GM19468 (cell line): ENCODE measurements around the gene RAPSN.

Experiments
- ATAC-seq: cut with Tn5 transposase; IDR thresholded peaks from one replicate; pipeline ENCODE4 v1.9.1; 2021; ENCODE audit warnings: mild to moderate bottlenecking, moderate library complexity, moderate number of reproducible peaks; ENCODE audit not compliant: unreplicated experiment; ENCODE audit errors: extremely low read depth

The RAPSN gene

GRCh38 chr11:47436726-47437125 is 12.2 kb downstream of the RAPSN start:
- ATAC-seq: no peak

- ATAC-seq: no peak
Measured at GRCh38 chr11:47435687-47436086, 13.2 kb downstream of the RAPSN start.

GRCh38 chr11:47434011-47434786 is 14.7 kb downstream of the RAPSN start:
- ATAC-seq: no peak

- ATAC-seq: no peak
Measured at GRCh38 chr11:47433157-47433556, 15.8 kb downstream of the RAPSN start.

GRCh38 chr11:47431356-47432083 is 17.4 kb downstream of the RAPSN start:
- no peak for ATAC-seq

GRCh38 chr11:47430524-47430923 is 18.4 kb downstream of the RAPSN start:
- ATAC-seq: no peak

GRCh38 chr11:47426062-47426956 is 22.6 kb downstream of the RAPSN start, which contains the start of gene PSMC3:
TSS of gene PSMC3 (minus strand) at chr11:47426439. CDS start at chr11:47426279, 160 bp downstream.
- peak; percentile 84 for ATAC-seq

- ATAC-seq: no peak
Measured at GRCh38 chr11:47425611-47426010, 23.3 kb downstream of the RAPSN start.

- ATAC-seq: no peak
Measured at GRCh38 chr11:47418454-47419259, 30.3 kb downstream of the RAPSN start.

- ATAC-seq: no peak
Measured at GRCh38 chr11:47417712-47418111, 31.2 kb downstream of the RAPSN start.

- no peak for ATAC-seq
Measured at GRCh38 chr11:47415949-47416472, 32.9 kb downstream of the RAPSN start.

- no peak for ATAC-seq
Measured at GRCh38 chr11:47415091-47415854, 33.7 kb downstream of the RAPSN start.

- no peak for ATAC-seq
Measured at GRCh38 chr11:47414685-47415070, 34.3 kb downstream of the RAPSN start.

- no peak for ATAC-seq
Measured at GRCh38 chr11:47413908-47414684, 34.8 kb downstream of the RAPSN start.

- ATAC-seq: no peak
Measured at GRCh38 chr11:47413351-47413750, 35.6 kb downstream of the RAPSN start.

- no peak for ATAC-seq
Measured at GRCh38 chr11:47411884-47412746, 36.8 kb downstream of the RAPSN start.
